ENCODE measurements around the gene SLC35E1. TPM values are rescaled to one million over a fixed set of nuclear protein-coding genes. Genes with fewer than 3 reads are reported as not detected.
"Not testable (repeated sequence)": the region's sequence is repeated elsewhere in the genome, so short reads cannot be mapped to it uniquely, and the experiment has no call there.

SLC35E1 gene
- total RNA-seq, 1 donor from 2014 or later, result 29.7 TPM

GRCh38 chr19:16514383-16515019, 57.7 kb downstream of the SLC35E1 start:
- Mint-ChIP-seq H3K4me3 (ENCODE audit: unreplicated experiment) (no peak overlapping the region), H3K4me1 (ENCODE audit: unreplicated experiment) (no peaks in the 10 kb centered on the region), H3K27me3 (ENCODE audit: unreplicated experiment) (peaks cover 3% of the 10 kb centered on the region), H3K9me3 (ENCODE audit: unreplicated experiment) (no peaks in the 10 kb centered on the region), H3K36me3 (ENCODE audit: low read depth, unreplicated experiment) (peaks cover 17% of the 10 kb centered on the region), H3K27ac (ENCODE audit: unreplicated experiment) (no peak overlapping the region)
- no peak for DNase-seq (ENCODE audit: low spot score)
- no peak for TF ChIP-seq CTCF (IDR thresholded peaks at IDR 0.05; ENCODE audit: unreplicated experiment)

GRCh38 chr19:16512611-16513010, 59.6 kb downstream of the SLC35E1 start:
- not testable (repeated sequence) for H3K27me3 Mint-ChIP-seq (ENCODE audit: unreplicated experiment); H3K36me3 Mint-ChIP-seq (ENCODE audit: low read depth, unreplicated experiment); H3K4me3 Mint-ChIP-seq (ENCODE audit: unreplicated experiment); H3K4me1 Mint-ChIP-seq (ENCODE audit: unreplicated experiment); DNase-seq (ENCODE audit: low spot score); H3K27ac Mint-ChIP-seq (ENCODE audit: unreplicated experiment); H3K9me3 Mint-ChIP-seq (ENCODE audit: unreplicated experiment)

DNA sequence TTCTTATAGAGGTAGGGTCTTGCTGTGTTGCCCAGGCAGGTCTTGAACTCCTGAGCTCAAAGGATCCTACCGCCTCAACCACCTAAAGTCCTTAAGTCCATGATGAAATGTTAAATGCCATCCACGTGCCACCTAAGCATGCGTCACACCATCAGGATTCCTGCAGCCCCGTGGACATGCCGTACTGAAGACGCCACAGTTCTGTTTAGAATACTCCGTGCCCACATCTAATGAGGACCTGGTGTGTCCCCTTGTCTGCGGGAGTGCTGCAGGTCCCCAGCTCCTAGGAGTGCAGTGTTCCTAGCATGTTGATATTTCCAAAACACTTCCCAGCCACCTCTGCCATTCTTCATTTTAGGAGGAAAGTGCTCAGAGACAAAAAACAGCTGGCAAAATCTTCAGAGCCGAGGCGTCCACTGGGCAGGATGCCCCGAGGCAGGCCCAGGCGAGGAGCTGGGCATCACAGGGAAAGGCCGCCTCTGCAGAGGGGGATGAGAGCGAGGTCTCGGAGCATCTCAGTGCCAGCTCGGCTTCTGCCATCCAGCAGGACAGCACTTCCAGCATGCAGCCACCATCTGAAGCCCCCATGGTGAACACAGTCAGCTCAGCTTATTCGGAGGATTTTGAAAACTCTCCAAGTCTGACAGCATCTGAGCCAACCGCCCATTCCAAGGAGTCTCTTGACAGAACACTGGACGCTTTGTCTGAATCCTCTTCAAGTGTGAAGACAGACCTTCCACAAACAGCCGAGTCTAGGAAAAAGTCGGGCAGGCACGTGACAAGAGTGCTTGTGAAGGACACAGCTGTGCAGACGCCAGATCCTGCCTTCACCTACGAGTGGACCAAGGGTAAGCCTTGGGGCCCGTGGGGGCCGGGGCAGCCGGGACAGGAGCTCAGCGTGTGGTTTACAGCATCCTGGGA, 62.8 kb downstream of the SLC35E1 start:
- Mint-ChIP-seq H3K9me3 (ENCODE audit: unreplicated experiment) (no peaks in the 10 kb centered on the region), H3K36me3 (ENCODE audit: low read depth, unreplicated experiment) (peaks cover 3% of the 10 kb centered on the region), H3K27ac (ENCODE audit: unreplicated experiment) (no peak overlapping the region), H3K27me3 (ENCODE audit: unreplicated experiment) (no peaks in the 10 kb centered on the region), H3K4me1 (ENCODE audit: unreplicated experiment) (no peaks in the 10 kb centered on the region), H3K4me3 (ENCODE audit: unreplicated experiment) (no peak overlapping the region)
- DNase-seq (ENCODE audit: low spot score), result no peak
- no peak for TF ChIP-seq CTCF (IDR thresholded peaks at IDR 0.05; ENCODE audit: unreplicated experiment)

- no peaks in the 10 kb centered on the region for H3K9me3 Mint-ChIP-seq (ENCODE audit: unreplicated experiment)
- no peak for DNase-seq (ENCODE audit: low spot score)
- peaks cover 3% of the 10 kb centered on the region for H3K36me3 Mint-ChIP-seq (ENCODE audit: low read depth, unreplicated experiment)
- TF ChIP-seq CTCF (IDR thresholded peaks at IDR 0.05; ENCODE audit: unreplicated experiment), result no peak
- H3K27me3 Mint-ChIP-seq (ENCODE audit: unreplicated experiment), result no peaks in the 10 kb centered on the region
- H3K4me1 Mint-ChIP-seq (ENCODE audit: unreplicated experiment), result no peaks in the 10 kb centered on the region
- no peak overlapping the region for H3K4me3 Mint-ChIP-seq (ENCODE audit: unreplicated experiment)
- H3K27ac Mint-ChIP-seq (ENCODE audit: unreplicated experiment), result no peak overlapping the region
Observed at GRCh38 chr19:16508546-16508945, 63.7 kb downstream of the SLC35E1 start.

GRCh38 chr19:16506961-16507360, 65.3 kb downstream of the SLC35E1 start:
- Mint-ChIP-seq H3K4me1 (ENCODE audit: unreplicated experiment) (no peaks in the 10 kb centered on the region), H3K9me3 (ENCODE audit: unreplicated experiment) (no peaks in the 10 kb centered on the region), H3K27ac (ENCODE audit: unreplicated experiment) (no peak overlapping the region), H3K27me3 (ENCODE audit: unreplicated experiment) (no peaks in the 10 kb centered on the region), H3K36me3 (ENCODE audit: low read depth, unreplicated experiment) (peaks cover 3% of the 10 kb centered on the region), H3K4me3 (ENCODE audit: unreplicated experiment) (no peak overlapping the region)
- no peak for DNase-seq (ENCODE audit: low spot score)
- TF ChIP-seq CTCF (IDR thresholded peaks at IDR 0.05; ENCODE audit: unreplicated experiment), result no peak

GRCh38 chr19:16506161-16506560, 66.1 kb downstream of the SLC35E1 start:
- H3K9me3 Mint-ChIP-seq (ENCODE audit: unreplicated experiment); H3K4me3 Mint-ChIP-seq (ENCODE audit: unreplicated experiment); H3K27me3 Mint-ChIP-seq (ENCODE audit: unreplicated experiment); DNase-seq (ENCODE audit: low spot score); H3K36me3 Mint-ChIP-seq (ENCODE audit: low read depth, unreplicated experiment); H3K4me1 Mint-ChIP-seq (ENCODE audit: unreplicated experiment); H3K27ac Mint-ChIP-seq (ENCODE audit: unreplicated experiment): not testable (repeated sequence)
